Effector CD8-positive, alpha-beta T cell (primary cell): ENCODE measurements around the gene MEMO1.
"Not testable (repeated sequence)": the region's sequence is repeated elsewhere in the genome, so short reads cannot be mapped to it uniquely, and the experiment has no call there.

Experiments used
- DNase-seq: peaks from one replicate; lab custom pipeline; 2025; lab: John Stamatoyannopoulos, UW

The MEMO1 gene

GRCh38 chr2:31998731-31999383, 12.0 kb downstream of the MEMO1 start:
- DNase-seq, result no peak

- DNase-seq, result no peak
Measured at GRCh38 chr2:31997653-31998052, 13.2 kb downstream of the MEMO1 start.

- no peak for DNase-seq
Measured at GRCh38 chr2:31996571-31997150, 14.1 kb downstream of the MEMO1 start.

- DNase-seq, result no peak
Measured at GRCh38 chr2:31992934-31993333, 17.9 kb downstream of the MEMO1 start.

GRCh38 chr2:31992025-31992579, 18.7 kb downstream of the MEMO1 start:
- DNase-seq, result no peak

- DNase-seq, result no peak
Measured at GRCh38 chr2:31989946-31990345, 20.9 kb downstream of the MEMO1 start.

- no peak for DNase-seq
Measured at GRCh38 chr2:31987454-31988220, 23.2 kb downstream of the MEMO1 start.

GRCh38 chr2:31986906-31987305, 23.9 kb downstream of the MEMO1 start:
- DNase-seq, result no peak

- DNase-seq, result no peak
Measured at GRCh38 chr2:31983762-31984467, 26.9 kb downstream of the MEMO1 start.

GRCh38 chr2:31980674-31981356, 30.0 kb downstream of the MEMO1 start:
- no peak for DNase-seq

- DNase-seq, result no peak
Measured at GRCh38 chr2:31979956-31980355, 30.9 kb downstream of the MEMO1 start.

GRCh38 chr2:31979018-31979417, 31.8 kb downstream of the MEMO1 start:
- no peak for DNase-seq

GRCh38 chr2:31978436-31978835, 32.4 kb downstream of the MEMO1 start:
- no peak for DNase-seq

- no peak for DNase-seq
Measured at GRCh38 chr2:31973665-31974064, 37.1 kb downstream of the MEMO1 start.

- DNase-seq, result no peak
Measured at GRCh38 chr2:31972059-31972458, 38.7 kb downstream of the MEMO1 start.

GRCh38 chr2:31969178-31969577, 41.6 kb downstream of the MEMO1 start:
- DNase-seq, result no peak

GRCh38 chr2:31967790-31968189, 43.0 kb downstream of the MEMO1 start:
- DNase-seq, result no peak

GRCh38 chr2:31966402-31966801, 44.4 kb downstream of the MEMO1 start:
- not testable (repeated sequence) for DNase-seq

- DNase-seq, result no peak
Measured at GRCh38 chr2:31965094-31965493, 45.7 kb downstream of the MEMO1 start.

- DNase-seq, result no peak
Measured at GRCh38 chr2:31962757-31963361, 47.9 kb downstream of the MEMO1 start.

GRCh38 chr2:31958140-31958717, 52.6 kb downstream of the MEMO1 start:
- DNase-seq, result no peak
